K562 (cell line): ENCODE results near the gene PPM1N. TPM values are rescaled to one million over a fixed set of nuclear protein-coding genes. Genes with fewer than 3 reads are reported as not detected.

Experiments
- ASH1L ChIP-seq: fragments of 450-650 bp; IDR thresholded peaks from 2 replicates; pipeline ENCODE4 v1.6.1; 2018; ENCODE audit warnings: borderline replicate concordance, mild to moderate bottlenecking, low read depth; ENCODE audit not compliant: partially characterized antibody
- CCNT2 ChIP-seq: IDR thresholded peaks from 2 replicates; pipeline ENCODE4 v1.6.1; 2011; ENCODE audit warnings: borderline replicate concordance, low read depth, mild to moderate bottlenecking, moderate library complexity, mixed read lengths, low read length; ENCODE audit not compliant: insufficient read length; ENCODE audit errors: extremely low read depth
- FOXJ2 ChIP-seq: fragments of 200-800 bp; sonication (Bioruptor generic); IDR thresholded peaks from 2 replicates; pipeline ENCODE4 v1.6.1; 2016; ENCODE audit warnings: missing genetic modification characterization, missing compliant biosample characterization
- KDM4B ChIP-seq, 2 experiments: fragments of 450-650 bp in 1 of 2; sonication (generic) in 1 of 2; IDR thresholded peaks; 2 replicates each; pipeline ENCODE4 v1.6.1; 2016 to 2017; ENCODE audit warnings: borderline replicate concordance in 2 of 2, antibody characterized with exemption in 1 of 2, low read depth in 1 of 2, mild to moderate bottlenecking in 1 of 2
- MEF2A ChIP-seq: IDR thresholded peaks from 2 replicates; pipeline ENCODE4 v1.6.1; 2011; ENCODE audit warnings: low read depth, mild to moderate bottlenecking, low read length, moderate library complexity; ENCODE audit not compliant: control insufficient read depth
- NR2C2 ChIP-seq, 2 experiments: fragments of 200-800 bp in 1 of 2; sonication (Bioruptor generic) in 1 of 2; sonication (generic) in 1 of 2; formaldehyde crosslinking in 1 of 2; IDR thresholded peaks; 2 replicates each; pipeline versions ENCODE4 v1.6.1 to v1.8.0; 2016 to 2022; ENCODE audit warnings: mild to moderate bottlenecking in 1 of 2, missing compliant biosample characterization in 1 of 2, missing genetic modification characterization in 1 of 2, missing genetic modification reagents in 1 of 2
- SIN3A ChIP-seq, 2 experiments: fragments of 150-350 bp in 1 of 2; IDR thresholded peaks; 2 replicates each; pipeline ENCODE4 v1.6.1; 2011 to 2016; ENCODE audit warnings: borderline replicate concordance in 2 of 2, low read depth in 2 of 2, low read length in 2 of 2, mild to moderate bottlenecking in 2 of 2, moderate library complexity in 2 of 2; ENCODE audit not compliant: control insufficient read depth in 1 of 2
- TARDBP ChIP-seq: fragments of 450-650 bp; IDR thresholded peaks from 2 replicates; pipeline ENCODE4 v1.6.1; 2016
- polyA plus RNA-seq, 8 experiments: library from polyadenylated mRNA; depleted of rRNA in 4 of 8; stranded (reverse) in 5 of 8; unstranded in 3 of 8; fragments of >200 nt; fragmentation: Nextera tagmentation in 2 of 8; fragmentation: Illumina TruSeq in 1 of 8; extraction: Ambion mirVana in 2 of 8; extraction: Trizol in 1 of 8; gene quantifications; 2 replicates each; pipeline versions ENCODE4 v1.2.1 to v1.2.3, GENCODE V29; 2011 to 2014; ENCODE audit warnings: inconsistent platforms in 1 of 8, missing spikeins in 1 of 8
- total RNA-seq, 7 experiments: library from RNA; depleted of rRNA in 6 of 7; stranded (reverse); fragments of >200 nt in 6 of 7; fragmentation: Illumina TruSeq in 2 of 7; extraction: Trizol in 2 of 7; gene quantifications; 2 replicates each; pipeline versions ENCODE4 v1.2.1 to v1.2.3, GENCODE V29; 2011 to 2021; ENCODE audit warnings: low replicate concordance in 1 of 7
- TF ChIP-seq, protein P1 (sequence below): fragments of 450-650 bp; conservative IDR thresholded peaks from 2 replicates; pipeline ENCODE4 v1.6.1; 2016; ENCODE audit warnings: missing genetic modification characterization, low read depth, mild to moderate bottlenecking, missing compliant biosample characterization, moderate library complexity
- TF ChIP-seq, protein P2 (sequence below): fragments of 250-450 bp; sonication (Bioruptor Pico); IDR thresholded peaks from 2 replicates; pipeline ENCODE4 v1.8.0; 2022; ENCODE audit warnings: moderate library complexity, mild to moderate bottlenecking, inconsistent platforms
- TF ChIP-seq, protein P3 (sequence below): fragments of 450-650 bp; conservative IDR thresholded peaks from 2 replicates; pipeline ENCODE4 v1.6.1; 2016; ENCODE audit warnings: missing genetic modification characterization, low read depth, mild to moderate bottlenecking, control low read depth, missing compliant biosample characterization
- TF ChIP-seq, protein P4 (sequence below): sonication (generic); formaldehyde crosslinking; IDR thresholded peaks from 2 replicates; pipeline ENCODE4 v1.4.0; 2020; ENCODE audit warnings: mild to moderate bottlenecking, missing genetic modification reagents
- TF ChIP-seq, protein P5 (sequence below): sonication (generic); formaldehyde crosslinking; IDR thresholded peaks from 2 replicates; pipeline ENCODE4 v1.8.1; 2023; ENCODE audit warnings: mild to moderate bottlenecking, missing genetic modification reagents
- TF ChIP-seq, protein P6 (sequence below): sonication (generic); formaldehyde crosslinking; IDR thresholded peaks from 2 replicates; pipeline ENCODE4 v1.8.0; 2022; ENCODE audit warnings: mild to moderate bottlenecking, missing genetic modification reagents

Gene PPM1N
- total and polyA plus RNA-seq, 9 of the 15 experiments (the other 6 are each of a cell fraction or from before 2014, with no cell fraction given), result 4.5 to 15.6 (median 8.7) TPM

DNA sequence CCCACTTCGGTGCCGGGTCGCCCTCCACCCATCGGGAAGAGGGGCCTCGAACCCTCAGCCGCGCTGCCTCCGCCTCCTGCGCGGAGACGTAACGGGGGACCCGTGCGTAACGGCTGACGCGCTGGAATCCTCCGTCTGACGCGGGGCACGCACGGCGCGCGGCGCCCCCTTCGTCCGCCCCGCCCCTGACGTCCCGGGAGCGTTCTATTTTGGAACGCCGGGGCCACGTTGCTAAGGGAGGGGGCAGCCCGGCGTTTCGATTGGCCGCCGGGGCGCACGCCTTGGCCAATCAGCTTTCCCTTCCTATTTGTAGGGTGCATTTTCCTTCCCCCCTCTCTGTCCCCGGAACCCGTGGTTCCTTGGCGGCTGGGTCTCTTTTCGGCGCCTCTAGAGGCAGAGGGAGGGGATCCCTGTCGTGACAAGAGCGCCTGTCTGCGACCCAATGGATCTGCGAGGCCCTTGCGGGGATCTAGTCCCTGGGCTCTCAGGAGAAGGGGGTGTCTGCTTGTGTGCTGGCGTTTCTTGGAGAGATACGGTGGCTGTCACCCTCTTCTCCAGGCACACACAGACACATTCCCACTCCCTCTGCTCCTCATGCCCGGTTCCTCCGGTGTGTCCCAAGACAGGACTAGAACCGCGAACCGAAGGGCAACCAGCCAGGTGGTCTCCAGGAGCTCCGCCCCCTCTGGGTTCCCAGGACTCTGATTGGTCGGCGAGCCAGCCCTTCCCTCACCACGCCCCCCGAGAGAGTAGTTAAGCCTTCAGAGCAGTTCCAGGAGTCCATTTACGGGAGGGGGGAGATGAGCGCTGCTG is 28.9 kb upstream of the PPM1N start (continued):
- TF ChIP-seq KDM4B (IDR thresholded peaks at IDR 0.05; ENCODE audit: borderline replicate concordance in 2 of 2, low read depth in 1 of 2) (peak in 1 of 2 experiments; percentile 34; a peak in 1 of 4 replicates), NR2C2 (CRISPR knock-in tag; IDR thresholded peaks at IDR 0.05) (no peak; the same call in 1 of the 2 replicates), NR2C2 (tag; IDR thresholded peaks at IDR 0.05) (peak; percentile 49; the same call in 1 of the 2 replicates), TARDBP (no peak), FOXJ2 (tag) (peak; percentile 98), ASH1L (peak; percentile 44), CCNT2 (peak; percentile 96), MEF2A (peak; percentile 68), SIN3A (IDR thresholded peaks at IDR 0.05; ENCODE audit: borderline replicate concordance in 2 of 2, control insufficient read depth in 1 of 2, low read depth in 2 of 2, low read length in 2 of 2) (peak; percentile 70 to 71; a peak in 2 of 4 replicates)
- TF ChIP-seq, protein P1, sequence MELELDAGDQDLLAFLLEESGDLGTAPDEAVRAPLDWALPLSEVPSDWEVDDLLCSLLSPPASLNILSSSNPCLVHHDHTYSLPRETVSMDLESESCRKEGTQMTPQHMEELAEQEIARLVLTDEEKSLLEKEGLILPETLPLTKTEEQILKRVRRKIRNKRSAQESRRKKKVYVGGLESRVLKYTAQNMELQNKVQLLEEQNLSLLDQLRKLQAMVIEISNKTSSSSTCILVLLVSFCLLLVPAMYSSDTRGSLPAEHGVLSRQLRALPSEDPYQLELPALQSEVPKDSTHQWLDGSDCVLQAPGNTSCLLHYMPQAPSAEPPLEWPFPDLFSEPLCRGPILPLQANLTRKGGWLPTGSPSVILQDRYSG (tag), result no peak
- TF ChIP-seq, protein P2, sequence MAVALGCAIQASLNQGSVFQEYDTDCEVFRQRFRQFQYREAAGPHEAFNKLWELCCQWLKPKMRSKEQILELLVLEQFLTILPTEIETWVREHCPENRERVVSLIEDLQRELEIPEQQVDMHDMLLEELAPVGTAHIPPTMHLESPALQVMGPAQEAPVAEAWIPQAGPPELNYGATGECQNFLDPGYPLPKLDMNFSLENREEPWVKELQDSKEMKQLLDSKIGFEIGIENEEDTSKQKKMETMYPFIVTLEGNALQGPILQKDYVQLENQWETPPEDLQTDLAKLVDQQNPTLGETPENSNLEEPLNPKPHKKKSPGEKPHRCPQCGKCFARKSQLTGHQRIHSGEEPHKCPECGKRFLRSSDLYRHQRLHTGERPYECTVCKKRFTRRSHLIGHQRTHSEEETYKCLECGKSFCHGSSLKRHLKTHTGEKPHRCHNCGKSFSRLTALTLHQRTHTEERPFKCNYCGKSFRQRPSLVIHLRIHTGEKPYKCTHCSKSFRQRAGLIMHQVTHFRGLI (CRISPR knock-in tag), result no peak
- TF ChIP-seq, protein P3, sequence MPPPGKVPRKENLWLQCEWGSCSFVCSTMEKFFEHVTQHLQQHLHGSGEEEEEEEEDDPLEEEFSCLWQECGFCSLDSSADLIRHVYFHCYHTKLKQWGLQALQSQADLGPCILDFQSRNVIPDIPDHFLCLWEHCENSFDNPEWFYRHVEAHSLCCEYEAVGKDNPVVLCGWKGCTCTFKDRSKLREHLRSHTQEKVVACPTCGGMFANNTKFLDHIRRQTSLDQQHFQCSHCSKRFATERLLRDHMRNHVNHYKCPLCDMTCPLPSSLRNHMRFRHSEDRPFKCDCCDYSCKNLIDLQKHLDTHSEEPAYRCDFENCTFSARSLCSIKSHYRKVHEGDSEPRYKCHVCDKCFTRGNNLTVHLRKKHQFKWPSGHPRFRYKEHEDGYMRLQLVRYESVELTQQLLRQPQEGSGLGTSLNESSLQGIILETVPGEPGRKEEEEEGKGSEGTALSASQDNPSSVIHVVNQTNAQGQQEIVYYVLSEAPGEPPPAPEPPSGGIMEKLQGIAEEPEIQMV (tag), result peak; percentile 94
- TF ChIP-seq, protein P4, sequence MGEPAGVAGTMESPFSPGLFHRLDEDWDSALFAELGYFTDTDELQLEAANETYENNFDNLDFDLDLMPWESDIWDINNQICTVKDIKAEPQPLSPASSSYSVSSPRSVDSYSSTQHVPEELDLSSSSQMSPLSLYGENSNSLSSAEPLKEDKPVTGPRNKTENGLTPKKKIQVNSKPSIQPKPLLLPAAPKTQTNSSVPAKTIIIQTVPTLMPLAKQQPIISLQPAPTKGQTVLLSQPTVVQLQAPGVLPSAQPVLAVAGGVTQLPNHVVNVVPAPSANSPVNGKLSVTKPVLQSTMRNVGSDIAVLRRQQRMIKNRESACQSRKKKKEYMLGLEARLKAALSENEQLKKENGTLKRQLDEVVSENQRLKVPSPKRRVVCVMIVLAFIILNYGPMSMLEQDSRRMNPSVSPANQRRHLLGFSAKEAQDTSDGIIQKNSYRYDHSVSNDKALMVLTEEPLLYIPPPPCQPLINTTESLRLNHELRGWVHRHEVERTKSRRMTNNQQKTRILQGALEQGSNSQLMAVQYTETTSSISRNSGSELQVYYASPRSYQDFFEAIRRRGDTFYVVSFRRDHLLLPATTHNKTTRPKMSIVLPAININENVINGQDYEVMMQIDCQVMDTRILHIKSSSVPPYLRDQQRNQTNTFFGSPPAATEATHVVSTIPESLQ (CRISPR knock-in tag), result no peak
- TF ChIP-seq, protein P5, sequence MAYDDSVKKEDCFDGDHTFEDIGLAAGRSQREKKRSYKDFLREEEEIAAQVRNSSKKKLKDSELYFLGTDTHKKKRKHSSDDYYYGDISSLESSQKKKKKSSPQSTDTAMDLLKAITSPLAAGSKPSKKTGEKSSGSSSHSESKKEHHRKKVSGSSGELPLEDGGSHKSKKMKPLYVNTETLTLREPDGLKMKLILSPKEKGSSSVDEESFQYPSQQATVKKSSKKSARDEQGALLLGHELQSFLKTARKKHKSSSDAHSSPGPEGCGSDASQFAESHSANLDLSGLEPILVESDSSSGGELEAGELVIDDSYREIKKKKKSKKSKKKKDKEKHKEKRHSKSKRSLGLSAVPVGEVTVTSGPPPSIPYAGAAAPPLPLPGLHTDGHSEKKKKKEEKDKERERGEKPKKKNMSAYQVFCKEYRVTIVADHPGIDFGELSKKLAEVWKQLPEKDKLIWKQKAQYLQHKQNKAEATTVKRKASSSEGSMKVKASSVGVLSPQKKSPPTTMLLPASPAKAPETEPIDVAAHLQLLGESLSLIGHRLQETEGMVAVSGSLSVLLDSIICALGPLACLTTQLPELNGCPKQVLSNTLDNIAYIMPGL, result no peak
- TF ChIP-seq, protein P6, sequence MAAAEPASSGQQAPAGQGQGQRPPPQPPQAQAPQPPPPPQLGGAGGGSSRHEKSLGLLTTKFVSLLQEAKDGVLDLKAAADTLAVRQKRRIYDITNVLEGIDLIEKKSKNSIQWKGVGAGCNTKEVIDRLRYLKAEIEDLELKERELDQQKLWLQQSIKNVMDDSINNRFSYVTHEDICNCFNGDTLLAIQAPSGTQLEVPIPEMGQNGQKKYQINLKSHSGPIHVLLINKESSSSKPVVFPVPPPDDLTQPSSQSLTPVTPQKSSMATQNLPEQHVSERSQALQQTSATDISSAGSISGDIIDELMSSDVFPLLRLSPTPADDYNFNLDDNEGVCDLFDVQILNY, result no peak
